Loucy (cell line): ENCODE results near the gene SHBG.
"Not testable (repeated sequence)": the region's sequence is repeated elsewhere in the genome, so short reads cannot be mapped to it uniquely, and the experiment has no call there.

ENCODE experiments used
- H2AFZ ChIP-seq: fragments of 200-600 bp; sonication (generic); 2 replicates; pipeline ENCODE4 v1.6.0; 2016; ENCODE audit warnings: antibody characterized with exemption, mild to moderate bottlenecking, low read length, moderate library complexity
- H3F3A ChIP-seq: fragments of 200-600 bp; 2 replicates; pipeline ENCODE4 v1.6.0; 2016; ENCODE audit warnings: antibody characterized with exemption, low read depth, mild to moderate bottlenecking
- H3K27me3 ChIP-seq: fragments of 200-600 bp; sonication (generic); 2 replicates; pipeline ENCODE4 v1.6.1; 2014; ENCODE audit warnings: low read length, mild to moderate bottlenecking; ENCODE audit not compliant: insufficient read depth, poor library complexity, severe bottlenecking
- H3K36me3 ChIP-seq: fragments of 200-600 bp; sonication (generic); 2 replicates; pipeline ENCODE4 v1.6.1; 2016; ENCODE audit warnings: low read length; ENCODE audit not compliant: insufficient read depth
- H3K4me1 ChIP-seq: fragments of 200-600 bp; sonication (generic); 2 replicates; pipeline ENCODE4 v1.5.1; 2014; ENCODE audit warnings: low read length, mild to moderate bottlenecking; ENCODE audit not compliant: insufficient read depth, poor library complexity, severe bottlenecking
- H3K4me2 ChIP-seq: fragments of 200-600 bp; sonication (generic); 2 replicates; pipeline ENCODE4 v1.6.0; 2014; ENCODE audit warnings: antibody characterized with exemption, low read length, low read depth, mild to moderate bottlenecking; ENCODE audit not compliant: poor library complexity, severe bottlenecking
- H3K4me3 ChIP-seq: fragments of 200-600 bp; sonication (generic); 2 replicates; pipeline ENCODE4 v1.5.1; 2014; ENCODE audit warnings: low read length, mild to moderate bottlenecking, mixed read lengths; ENCODE audit not compliant: poor library complexity, severe bottlenecking
- H3K79me2 ChIP-seq: fragments of 200-600 bp; sonication (generic); 2 replicates; pipeline ENCODE4 v1.6.1; 2014; ENCODE audit warnings: low read length; ENCODE audit not compliant: insufficient read depth
- H3K9ac ChIP-seq: fragments of 200-600 bp; sonication (generic); 2 replicates; pipeline ENCODE4 v1.6.0; 2014; ENCODE audit warnings: mild to moderate bottlenecking, low read depth, low read length, moderate library complexity; ENCODE audit not compliant: poor library complexity, severe bottlenecking
- H3K9me2 ChIP-seq: fragments of 200-600 bp; sonication (generic); replicated peaks from 2 replicates; pipeline ENCODE4 v1.6.1; 2016; ENCODE audit warnings: low read depth, low read length, mixed read lengths
- H3K9me3 ChIP-seq: fragments of 200-600 bp; sonication (generic); 2 replicates; pipeline ENCODE4 v1.6.1; 2014; ENCODE audit warnings: mild to moderate bottlenecking, antibody characterized with exemption, low read length, low read depth; ENCODE audit not compliant: insufficient read depth
- H4K20me1 ChIP-seq: fragments of 200-600 bp; sonication (generic); 2 replicates; pipeline ENCODE4 v1.6.0; 2014; ENCODE audit warnings: antibody characterized with exemption, low read length, mild to moderate bottlenecking; ENCODE audit not compliant: insufficient read depth, poor library complexity, severe bottlenecking
- EZH2phosphoT487 ChIP-seq: fragments of 200-600 bp; IDR thresholded peaks from 2 replicates; pipeline ENCODE4 v1.6.1; 2018; ENCODE audit warnings: antibody characterized with exemption, mild to moderate bottlenecking, moderate library complexity, borderline replicate concordance
- TF ChIP-seq, protein P1 (sequence below): fragments of 200-600 bp; sonication (generic); conservative IDR thresholded peaks from 2 replicates; pipeline ENCODE4 v1.5.1; 2014; ENCODE audit warnings: mild to moderate bottlenecking, antibody characterized with exemption, low read length

Gene SHBG

DNA sequence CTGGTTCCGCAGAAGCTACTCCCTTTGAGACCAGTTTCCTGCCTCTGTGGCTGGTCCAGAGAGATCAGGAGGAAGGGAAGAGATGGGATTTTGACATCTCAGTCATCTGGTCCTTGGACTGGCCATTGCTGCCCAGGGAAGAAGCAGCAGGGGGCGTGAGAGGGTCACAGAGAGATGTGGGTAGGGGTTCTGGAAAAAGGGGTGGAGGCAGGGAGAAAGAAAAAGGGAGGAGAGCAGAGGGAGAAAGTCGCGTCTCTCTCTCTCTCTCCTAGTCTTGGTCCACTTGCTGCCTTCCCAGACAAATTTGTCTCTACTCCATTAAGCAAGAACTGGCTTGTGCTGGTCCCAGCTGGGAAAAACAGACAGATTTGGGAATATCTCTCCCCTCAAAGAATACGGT, 4.4 kb downstream of the SHBG start:
- H3K36me3 ChIP-seq = no peaks in the 10 kb centered on the region
- H3K9ac ChIP-seq = no peak overlapping the region
- no peaks in the 10 kb centered on the region for H3K27me3 ChIP-seq
- no peaks in the 10 kb centered on the region for H3K9me2 ChIP-seq
- H3F3A ChIP-seq = no peaks in the 10 kb centered on the region
- H3K9me3 ChIP-seq = no peaks in the 10 kb centered on the region
- no peak overlapping the region for H2AFZ ChIP-seq
- H3K4me3 ChIP-seq = no peak overlapping the region
- no peaks in the 10 kb centered on the region for H3K79me2 ChIP-seq
- no peaks in the 10 kb centered on the region for H4K20me1 ChIP-seq
- H3K4me2 ChIP-seq = no peak overlapping the region
- H3K4me1 ChIP-seq = no peaks in the 10 kb centered on the region
- no peak for TF ChIP-seq EZH2phosphoT487
- TF ChIP-seq, protein P1, sequence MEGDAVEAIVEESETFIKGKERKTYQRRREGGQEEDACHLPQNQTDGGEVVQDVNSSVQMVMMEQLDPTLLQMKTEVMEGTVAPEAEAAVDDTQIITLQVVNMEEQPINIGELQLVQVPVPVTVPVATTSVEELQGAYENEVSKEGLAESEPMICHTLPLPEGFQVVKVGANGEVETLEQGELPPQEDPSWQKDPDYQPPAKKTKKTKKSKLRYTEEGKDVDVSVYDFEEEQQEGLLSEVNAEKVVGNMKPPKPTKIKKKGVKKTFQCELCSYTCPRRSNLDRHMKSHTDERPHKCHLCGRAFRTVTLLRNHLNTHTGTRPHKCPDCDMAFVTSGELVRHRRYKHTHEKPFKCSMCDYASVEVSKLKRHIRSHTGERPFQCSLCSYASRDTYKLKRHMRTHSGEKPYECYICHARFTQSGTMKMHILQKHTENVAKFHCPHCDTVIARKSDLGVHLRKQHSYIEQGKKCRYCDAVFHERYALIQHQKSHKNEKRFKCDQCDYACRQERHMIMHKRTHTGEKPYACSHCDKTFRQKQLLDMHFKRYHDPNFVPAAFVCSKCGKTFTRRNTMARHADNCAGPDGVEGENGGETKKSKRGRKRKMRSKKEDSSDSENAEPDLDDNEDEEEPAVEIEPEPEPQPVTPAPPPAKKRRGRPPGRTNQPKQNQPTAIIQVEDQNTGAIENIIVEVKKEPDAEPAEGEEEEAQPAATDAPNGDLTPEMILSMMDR = peak; percentile 64

DNA sequence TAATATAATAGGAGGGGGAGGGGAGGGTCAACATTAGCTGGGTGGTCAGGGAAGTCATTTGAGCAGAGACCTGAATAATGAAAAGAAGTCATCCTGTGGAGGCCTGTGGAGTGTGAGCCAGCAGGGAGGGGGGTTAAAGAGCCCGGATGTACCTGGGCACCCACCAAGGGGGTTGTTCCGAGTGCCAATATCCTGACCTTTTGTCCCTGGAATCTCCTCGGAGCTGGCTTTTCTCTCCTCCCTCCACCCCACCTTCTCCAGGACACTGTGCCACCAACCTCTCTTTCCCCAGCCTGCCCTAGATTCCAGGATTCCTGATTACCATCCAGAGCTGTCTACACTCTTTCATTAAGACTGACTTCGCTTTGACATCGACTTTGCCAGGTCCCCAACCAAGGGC, 6.2 kb downstream of the SHBG start:
- no peaks in the 10 kb centered on the region for H3K4me1 ChIP-seq
- H3K4me2 ChIP-seq = no peak overlapping the region
- no peak overlapping the region for H2AFZ ChIP-seq
- H3K36me3 ChIP-seq = no peaks in the 10 kb centered on the region
- H3K79me2 ChIP-seq = no peaks in the 10 kb centered on the region
- no peak overlapping the region for H3K4me3 ChIP-seq
- TF ChIP-seq EZH2phosphoT487 = no peak
- H3K9ac ChIP-seq = no peak overlapping the region
- no peaks in the 10 kb centered on the region for H3K9me3 ChIP-seq
- no peaks in the 10 kb centered on the region for H3K27me3 ChIP-seq
- no peaks in the 10 kb centered on the region for H3K9me2 ChIP-seq
- no peaks in the 10 kb centered on the region for H4K20me1 ChIP-seq
- H3F3A ChIP-seq = no peaks in the 10 kb centered on the region

DNA sequence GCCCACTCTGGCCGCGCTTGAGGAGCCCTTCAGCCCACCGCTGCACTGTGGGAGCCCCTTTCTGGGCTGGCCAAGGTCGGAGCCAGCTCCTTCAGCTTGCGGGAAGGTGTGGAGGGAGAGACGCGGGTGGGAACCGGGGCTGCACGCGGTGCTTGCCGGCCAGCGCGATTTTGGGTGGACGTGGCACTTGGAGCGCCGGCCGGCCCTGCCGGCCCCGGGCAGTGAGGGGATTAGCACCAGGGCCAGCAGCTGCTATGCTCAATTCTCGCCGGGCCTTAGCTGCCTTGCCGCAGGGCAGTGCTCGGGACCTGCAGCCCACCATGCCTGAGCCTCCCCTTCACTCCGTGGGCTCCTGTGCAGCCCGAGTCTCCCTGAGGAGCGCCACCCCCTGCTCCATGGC, 10.8 kb downstream of the SHBG start:
- no peak overlapping the region for H3K4me2 ChIP-seq
- H3K9me3 ChIP-seq = no peaks in the 10 kb centered on the region
- TF ChIP-seq, protein P1 = no peak
- TF ChIP-seq EZH2phosphoT487 = no peak

DNA sequence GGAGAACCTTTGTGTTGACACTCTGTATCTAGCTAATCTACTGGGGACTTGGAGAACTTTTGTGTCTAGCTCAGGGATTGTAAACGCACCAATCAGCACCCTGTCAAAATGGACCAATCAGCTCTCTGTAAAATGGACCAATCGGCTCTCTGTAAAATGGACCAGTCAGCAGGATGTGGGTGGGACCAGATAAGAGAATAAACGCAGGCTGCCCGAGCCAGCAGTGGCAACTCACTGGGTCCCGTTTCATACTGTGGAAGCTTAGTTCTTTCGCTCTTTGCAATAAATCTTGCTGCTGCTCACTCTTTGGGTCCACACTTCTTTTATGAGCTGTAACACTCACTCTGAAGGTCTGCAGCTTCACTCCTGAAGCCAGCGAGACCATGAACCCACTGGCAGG, 11.7 kb downstream of the SHBG start:
- not testable (repeated sequence) for H3K36me3 ChIP-seq, H3K4me2 ChIP-seq, H3K79me2 ChIP-seq, H3K4me3 ChIP-seq, H3K9me3 ChIP-seq, H3K9me2 ChIP-seq, H4K20me1 ChIP-seq, H3K9ac ChIP-seq, H3K27me3 ChIP-seq, H3K4me1 ChIP-seq, H3F3A ChIP-seq, H2AFZ ChIP-seq

More for the DNA sequence above, 10.8 kb downstream of the SHBG start:
- H2AFZ ChIP-seq = no peak overlapping the region
- no peaks in the 10 kb centered on the region for H4K20me1 ChIP-seq
- H3K79me2 ChIP-seq = no peaks in the 10 kb centered on the region
- no peaks in the 10 kb centered on the region for H3K36me3 ChIP-seq
- no peaks in the 10 kb centered on the region for H3F3A ChIP-seq
- H3K9ac ChIP-seq = no peak overlapping the region
- no peaks in the 10 kb centered on the region for H3K27me3 ChIP-seq
- no peaks in the 10 kb centered on the region for H3K4me1 ChIP-seq
- H3K9me2 ChIP-seq = no peaks in the 10 kb centered on the region
- H3K4me3 ChIP-seq = no peak overlapping the region
